ENCODE measurements around the gene NFKBIE. TPM values are rescaled to one million over a fixed set of nuclear protein-coding genes. Genes with fewer than 3 reads are reported as not detected.

The NFKBIE gene
- total and polyA plus RNA-seq, 9 of the 15 experiments (the other 6 are each of a cell fraction or from before 2014, with no cell fraction given): 2.1 to 16.4 (median 11.7) TPM

GRCh38 chr6:44312901-44313788 is 47.8 kb upstream of the NFKBIE start, which contains the start of gene AARS2 (continued):
- TF ChIP-seq RCOR1 (IDR thresholded peaks at IDR 0.05; ENCODE audit: borderline replicate concordance in 1 of 2, low read depth in 2 of 2, low read length in 2 of 2): peak; percentile 26 to 94; a peak in 2 of 4 replicates
- no peak for TF ChIP-seq ZNF589 (CRISPR knock-in tag; IDR thresholded peaks at IDR 0.05; ENCODE audit: low read depth)
- no peak for TF ChIP-seq HOXB6 (CRISPR knock-in tag; IDR thresholded peaks at IDR 0.05; ENCODE audit: borderline replicate concordance)
- no peak for TF ChIP-seq ZNF174 (CRISPR knock-in tag; IDR thresholded peaks at IDR 0.05)
- TF ChIP-seq ZNF239 (CRISPR knock-in tag; IDR thresholded peaks at IDR 0.05): no peak; the same call in 1 of the 2 replicates
- TF ChIP-seq ZNF12 (CRISPR knock-in tag; IDR thresholded peaks at IDR 0.05): peak; percentile 87
- peak in 1 of 2 experiments; percentile 16; a peak in 1 of 4 replicates for TF ChIP-seq RAD21 (CRISPR knock-in tag; conservative IDR thresholded peaks at IDR 0.05 in 1 of 2, IDR thresholded peaks at IDR 0.05 in 1 of 2)
- no peak for TF ChIP-seq PRMT5 (CRISPR knock-in tag; IDR thresholded peaks at IDR 0.05)
- TF ChIP-seq GTF2E2 (tag; IDR thresholded peaks at IDR 0.05): peak; percentile 91
- TF ChIP-seq, protein P1, sequence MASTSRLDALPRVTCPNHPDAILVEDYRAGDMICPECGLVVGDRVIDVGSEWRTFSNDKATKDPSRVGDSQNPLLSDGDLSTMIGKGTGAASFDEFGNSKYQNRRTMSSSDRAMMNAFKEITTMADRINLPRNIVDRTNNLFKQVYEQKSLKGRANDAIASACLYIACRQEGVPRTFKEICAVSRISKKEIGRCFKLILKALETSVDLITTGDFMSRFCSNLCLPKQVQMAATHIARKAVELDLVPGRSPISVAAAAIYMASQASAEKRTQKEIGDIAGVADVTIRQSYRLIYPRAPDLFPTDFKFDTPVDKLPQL (IDR thresholded peaks at IDR 0.05; ENCODE audit: extremely low read depth, insufficient read length): no peak
- peak; percentile 80 for TF ChIP-seq EGR1 (conservative IDR thresholded peaks at IDR 0.05)
- TF ChIP-seq XRCC5 (IDR thresholded peaks at IDR 0.05; ENCODE audit: low read depth, low read length): peak; percentile 99
- TF ChIP-seq ETV5 (CRISPR knock-in tag; IDR thresholded peaks at IDR 0.05; ENCODE audit: low read depth): peak; percentile 85
- no peak for TF ChIP-seq ZNF165 (CRISPR knock-in tag; IDR thresholded peaks at IDR 0.05; ENCODE audit: borderline replicate concordance)
- TF ChIP-seq POLR2H (tag; IDR thresholded peaks at IDR 0.05; ENCODE audit: low read depth): no peak; the same call in 1 of the 2 replicates
- TF ChIP-seq, protein P2, sequence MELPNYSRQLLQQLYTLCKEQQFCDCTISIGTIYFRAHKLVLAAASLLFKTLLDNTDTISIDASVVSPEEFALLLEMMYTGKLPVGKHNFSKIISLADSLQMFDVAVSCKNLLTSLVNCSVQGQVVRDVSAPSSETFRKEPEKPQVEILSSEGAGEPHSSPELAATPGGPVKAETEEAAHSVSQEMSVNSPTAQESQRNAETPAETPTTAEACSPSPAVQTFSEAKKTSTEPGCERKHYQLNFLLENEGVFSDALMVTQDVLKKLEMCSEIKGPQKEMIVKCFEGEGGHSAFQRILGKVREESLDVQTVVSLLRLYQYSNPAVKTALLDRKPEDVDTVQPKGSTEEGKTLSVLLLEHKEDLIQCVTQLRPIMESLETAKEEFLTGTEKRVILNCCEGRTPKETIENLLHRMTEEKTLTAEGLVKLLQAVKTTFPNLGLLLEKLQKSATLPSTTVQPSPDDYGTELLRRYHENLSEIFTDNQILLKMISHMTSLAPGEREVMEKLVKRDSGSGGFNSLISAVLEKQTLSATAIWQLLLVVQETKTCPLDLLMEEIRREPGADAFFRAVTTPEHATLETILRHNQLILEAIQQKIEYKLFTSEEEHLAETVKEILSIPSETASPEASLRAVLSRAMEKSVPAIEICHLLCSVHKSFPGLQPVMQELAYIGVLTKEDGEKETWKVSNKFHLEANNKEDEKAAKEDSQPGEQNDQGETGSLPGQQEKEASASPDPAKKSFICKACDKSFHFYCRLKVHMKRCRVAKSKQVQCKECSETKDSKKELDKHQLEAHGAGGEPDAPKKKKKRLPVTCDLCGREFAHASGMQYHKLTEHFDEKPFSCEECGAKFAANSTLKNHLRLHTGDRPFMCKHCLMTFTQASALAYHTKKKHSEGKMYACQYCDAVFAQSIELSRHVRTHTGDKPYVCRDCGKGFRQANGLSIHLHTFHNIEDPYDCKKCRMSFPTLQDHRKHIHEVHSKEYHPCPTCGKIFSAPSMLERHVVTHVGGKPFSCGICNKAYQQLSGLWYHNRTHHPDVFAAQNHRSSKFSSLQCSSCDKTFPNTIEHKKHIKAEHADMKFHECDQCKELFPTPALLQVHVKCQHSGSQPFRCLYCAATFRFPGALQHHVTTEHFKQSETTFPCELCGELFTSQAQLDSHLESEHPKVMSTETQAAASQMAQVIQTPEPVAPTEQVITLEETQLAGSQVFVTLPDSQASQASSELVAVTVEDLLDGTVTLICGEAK (IDR thresholded peaks at IDR 0.05): peak; percentile 59; the same call in 1 of the 2 replicates
- TF ChIP-seq, protein P2 (CRISPR knock-in tag; IDR thresholded peaks at IDR 0.05): 0 out of 2 replicates have a peak, but pooled peaks have one; percentile 44
- TF ChIP-seq ZNF232 (CRISPR knock-in tag; IDR thresholded peaks at IDR 0.05): no peak
